ENCODE data around the gene ARPC2.

The ARPC2 gene

DNA sequence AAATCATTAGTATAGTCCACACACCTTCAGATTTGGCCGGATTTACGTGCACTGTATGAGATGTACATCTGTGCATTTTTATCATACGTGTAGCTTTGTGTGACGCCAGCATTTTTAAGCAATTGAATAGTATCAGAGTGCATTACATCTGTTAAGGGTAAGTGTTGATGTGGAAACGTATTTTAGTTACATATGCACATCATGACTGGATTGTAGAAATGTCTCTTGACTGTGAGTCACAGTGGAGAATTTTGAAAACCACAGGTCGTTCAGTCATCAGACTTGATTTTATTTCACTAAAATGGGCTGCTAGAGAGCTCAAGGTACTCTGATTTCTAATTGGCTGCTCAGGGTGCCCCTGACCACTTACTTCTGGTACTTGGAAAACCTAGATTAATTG is 38.5 kb downstream of the ARPC2 start:
- no peak for DNase-seq (ENCODE audit: low spot score)

DNA sequence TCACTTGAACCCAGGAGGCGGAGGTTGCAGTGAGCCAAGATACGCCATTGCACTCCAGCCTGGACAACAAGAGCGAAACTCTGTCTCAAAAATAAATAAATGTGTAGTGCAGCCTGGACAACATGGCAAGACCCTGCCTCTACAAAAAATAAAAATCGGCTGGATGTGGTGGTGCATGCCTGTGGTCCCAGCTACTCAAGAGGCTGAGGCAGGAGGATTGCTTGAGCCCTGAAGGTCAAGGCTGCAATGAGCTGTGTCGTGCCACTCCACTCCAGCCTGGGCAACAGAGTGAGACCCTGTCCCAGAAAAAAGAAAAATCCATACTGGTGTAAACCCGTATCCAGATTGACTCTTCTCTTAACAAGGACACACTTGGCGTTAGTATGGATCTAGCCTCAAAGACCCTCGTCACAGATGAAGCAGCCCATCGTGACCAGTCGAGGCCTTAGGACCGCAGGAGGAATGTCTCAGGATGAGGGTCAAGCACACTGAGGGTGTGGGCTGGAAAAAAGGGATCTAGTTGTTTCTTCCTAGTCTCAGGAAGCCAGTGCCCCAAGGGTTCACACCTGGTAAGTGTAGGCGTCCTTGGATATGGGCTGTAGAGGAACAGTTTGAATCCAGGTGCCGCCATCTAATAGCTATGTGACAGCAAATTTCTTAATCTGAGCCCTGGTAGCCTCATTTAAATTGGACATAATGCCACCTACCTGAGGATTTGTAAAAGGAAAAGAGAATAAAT is 39.8 kb downstream of the ARPC2 start:
- DNase-seq (ENCODE audit: low spot score), result no peak

DNA sequence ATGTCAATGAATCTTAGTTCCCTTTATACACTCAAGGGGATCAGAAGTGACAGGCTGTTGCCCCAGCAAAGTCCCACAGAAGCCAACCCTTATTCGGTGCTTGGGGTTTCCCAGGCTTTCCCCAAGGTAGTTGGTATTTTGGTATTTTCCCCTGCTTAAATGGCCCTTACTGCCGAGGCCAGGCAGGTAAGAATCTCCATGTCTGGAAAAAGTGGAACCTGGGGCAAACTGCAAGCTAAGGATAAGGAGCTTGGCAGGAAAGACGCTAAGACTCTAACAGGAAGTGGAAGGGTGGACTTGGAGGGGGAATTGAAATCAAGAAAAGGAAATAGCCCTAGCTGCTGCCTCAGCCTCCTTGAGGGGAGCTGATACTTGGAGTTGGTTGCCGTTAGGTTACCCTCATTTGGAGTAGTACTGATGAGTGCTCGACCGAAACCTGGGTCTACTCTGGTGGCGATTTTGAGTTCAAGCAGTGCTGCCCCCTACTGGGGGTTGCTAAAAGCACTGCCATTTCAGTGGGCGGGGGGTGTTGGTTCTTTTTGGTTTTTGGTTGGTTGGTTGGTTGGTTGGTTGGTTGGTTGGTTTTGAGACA is 40.5 kb downstream of the ARPC2 start:
- DNase-seq (ENCODE audit: low spot score), result peak; percentile 64

DNA sequence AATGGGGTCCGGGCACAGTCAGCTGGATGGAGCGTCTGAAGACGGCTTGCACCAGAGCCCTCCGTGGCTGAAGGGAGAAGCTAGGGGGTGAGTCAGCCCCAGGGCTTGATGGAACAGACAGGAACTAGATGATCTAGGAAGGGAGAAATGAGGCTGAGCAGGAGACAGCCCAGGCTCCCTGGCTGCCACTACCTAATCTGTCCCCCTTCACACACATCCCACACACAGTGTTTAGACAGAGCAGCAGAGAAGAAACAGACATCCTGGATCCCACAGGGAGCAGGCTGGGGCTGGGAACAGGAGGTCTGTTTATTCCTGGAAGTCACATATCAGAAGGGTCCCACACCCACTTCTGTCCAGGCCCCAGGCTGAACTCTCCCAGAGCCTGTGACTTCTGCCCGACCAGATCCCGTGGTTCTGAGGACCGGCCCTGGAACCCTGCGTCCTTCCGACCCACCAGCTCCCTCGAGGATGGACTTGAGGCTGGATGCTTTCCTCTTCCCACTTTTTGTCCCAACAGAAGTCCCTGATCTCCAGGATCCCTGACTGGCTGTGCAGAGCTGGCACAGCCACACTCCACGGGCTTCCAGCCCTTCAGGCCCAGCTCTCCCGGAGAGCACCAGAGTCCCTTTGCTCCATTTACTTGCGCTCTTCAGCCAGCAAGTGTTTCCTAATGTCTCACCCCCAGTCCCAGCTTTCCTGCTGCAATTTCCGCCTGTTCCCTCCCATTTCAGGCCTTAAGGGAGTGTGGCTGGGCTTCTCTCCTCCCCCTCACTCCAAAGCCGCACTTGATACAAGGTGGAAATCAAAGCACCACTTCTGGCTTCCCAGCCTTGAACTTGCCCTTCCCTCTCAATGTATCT is 42.3 kb downstream of the ARPC2 start:
- no peak for DNase-seq (ENCODE audit: low spot score)

DNA sequence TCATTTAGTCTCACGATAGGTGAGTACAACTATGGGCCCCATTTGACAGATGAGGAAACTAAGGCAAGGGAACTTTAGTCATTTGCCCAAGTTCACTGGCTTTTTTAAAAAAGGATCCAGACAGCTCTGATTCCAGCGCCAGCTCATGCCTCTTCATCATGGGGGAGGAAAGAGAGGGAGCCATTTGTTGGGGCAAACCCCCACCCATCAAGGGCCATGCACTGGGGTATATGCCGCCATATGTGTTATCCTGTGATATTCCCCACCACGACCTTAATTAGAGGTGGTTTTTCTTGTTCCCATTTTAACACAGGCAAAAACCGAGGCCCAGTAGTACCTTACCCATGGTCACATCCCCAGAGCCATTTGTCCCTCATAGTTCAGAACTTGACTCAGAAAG is 43.2 kb downstream of the ARPC2 start:
- DNase-seq (ENCODE audit: low spot score), result no peak

DNA sequence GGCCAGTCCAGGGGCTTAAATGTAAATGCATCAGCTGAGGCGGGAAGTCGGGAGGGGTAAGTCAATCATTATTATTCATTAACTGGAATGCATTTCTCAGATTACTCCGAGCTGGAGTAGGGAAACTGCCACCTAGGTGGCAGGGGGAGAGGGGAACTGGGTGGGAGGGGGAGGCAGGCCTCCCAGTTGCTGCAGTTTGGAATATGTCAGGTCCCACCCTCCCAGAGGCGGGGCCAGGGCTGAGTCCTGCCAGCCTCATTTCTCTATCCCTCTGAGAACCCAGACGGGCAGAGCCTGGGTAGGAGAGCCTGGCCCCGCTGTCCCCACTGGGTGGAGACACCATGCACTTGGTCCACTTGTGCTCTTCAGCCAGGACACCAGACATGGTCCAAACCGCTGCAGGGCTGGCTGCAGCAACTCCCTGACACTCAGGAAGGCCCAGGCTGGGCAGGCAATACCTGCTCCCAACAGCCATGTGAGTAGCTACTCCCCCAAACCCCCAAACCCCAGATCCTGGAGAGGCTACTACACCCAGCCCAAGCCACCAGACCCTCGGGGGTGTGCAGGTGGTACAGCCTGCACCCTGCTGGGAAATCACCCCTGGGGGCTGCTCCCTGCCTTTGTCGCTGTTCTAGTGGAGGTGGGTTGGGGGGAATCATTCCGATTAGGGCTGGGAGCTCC is 43.9 kb downstream of the ARPC2 start, which contains the start of gene GPBAR1:
Gene GPBAR1 (plus strand): TSS at position 274 of the 681 bp plus-strand sequence. CDS start 1,710 bp downstream, outside the sequence.
- DNase-seq (ENCODE audit: low spot score), result no peak

DNA sequence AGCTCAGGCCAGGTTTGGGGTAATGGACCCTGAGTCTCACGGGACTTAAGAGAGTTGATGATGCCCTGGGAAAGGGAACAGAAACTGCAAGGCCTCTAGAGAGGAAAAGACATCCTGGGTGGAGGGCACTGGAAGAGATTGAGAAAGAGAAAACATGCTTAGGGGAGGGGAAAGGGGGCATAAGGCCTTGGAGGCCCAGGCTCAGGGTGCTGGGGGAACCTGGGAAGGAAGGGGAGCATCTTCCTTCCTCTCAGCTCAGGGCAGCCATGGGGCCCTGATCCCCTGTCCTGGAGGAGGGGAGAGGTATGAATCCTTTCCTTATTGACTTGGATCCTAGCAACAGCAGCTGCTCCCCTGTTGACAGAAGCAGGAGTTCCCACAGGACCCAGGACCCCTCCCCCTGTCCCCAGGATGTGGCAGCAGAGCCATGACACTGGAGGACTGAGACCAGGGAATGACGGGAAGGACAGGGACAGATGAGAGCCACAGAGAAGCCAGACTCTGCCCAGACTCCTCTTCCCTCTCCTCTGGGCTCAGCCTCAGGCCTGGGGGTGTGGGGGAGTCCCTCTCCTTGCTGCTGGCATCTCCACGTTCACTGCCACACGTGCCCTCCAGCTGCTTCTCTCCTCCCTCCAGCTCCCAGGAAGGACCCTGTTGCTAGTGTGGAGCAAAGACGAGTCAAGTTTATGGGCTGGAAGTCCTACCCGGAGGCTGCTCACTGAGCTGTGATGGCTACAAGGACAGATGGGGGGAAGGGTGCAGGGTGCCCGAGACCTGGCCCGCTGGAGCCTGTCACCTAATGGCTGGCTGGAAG is 44.6 kb downstream of the ARPC2 start:
- no peak for DNase-seq (ENCODE audit: low spot score)

DNA sequence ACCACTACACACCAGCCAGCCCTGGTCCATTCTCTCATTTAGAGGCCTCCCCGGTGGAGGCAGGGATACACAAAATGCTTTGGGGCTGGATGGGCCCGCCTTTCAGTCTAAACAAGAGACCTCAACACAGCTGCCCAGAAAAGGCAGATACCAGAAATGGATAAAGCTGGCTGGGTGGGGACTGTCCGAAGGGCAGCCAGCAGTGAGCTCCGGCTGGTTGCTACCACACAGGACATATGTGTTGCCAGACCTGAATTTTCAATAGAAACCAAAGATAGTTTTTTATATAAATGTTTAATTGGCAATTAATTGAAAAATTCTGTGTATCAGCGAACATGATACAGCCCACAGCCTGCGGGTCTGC is 45.2 kb downstream of the ARPC2 start:
- DNase-seq (ENCODE audit: low spot score), result no peak

DNA sequence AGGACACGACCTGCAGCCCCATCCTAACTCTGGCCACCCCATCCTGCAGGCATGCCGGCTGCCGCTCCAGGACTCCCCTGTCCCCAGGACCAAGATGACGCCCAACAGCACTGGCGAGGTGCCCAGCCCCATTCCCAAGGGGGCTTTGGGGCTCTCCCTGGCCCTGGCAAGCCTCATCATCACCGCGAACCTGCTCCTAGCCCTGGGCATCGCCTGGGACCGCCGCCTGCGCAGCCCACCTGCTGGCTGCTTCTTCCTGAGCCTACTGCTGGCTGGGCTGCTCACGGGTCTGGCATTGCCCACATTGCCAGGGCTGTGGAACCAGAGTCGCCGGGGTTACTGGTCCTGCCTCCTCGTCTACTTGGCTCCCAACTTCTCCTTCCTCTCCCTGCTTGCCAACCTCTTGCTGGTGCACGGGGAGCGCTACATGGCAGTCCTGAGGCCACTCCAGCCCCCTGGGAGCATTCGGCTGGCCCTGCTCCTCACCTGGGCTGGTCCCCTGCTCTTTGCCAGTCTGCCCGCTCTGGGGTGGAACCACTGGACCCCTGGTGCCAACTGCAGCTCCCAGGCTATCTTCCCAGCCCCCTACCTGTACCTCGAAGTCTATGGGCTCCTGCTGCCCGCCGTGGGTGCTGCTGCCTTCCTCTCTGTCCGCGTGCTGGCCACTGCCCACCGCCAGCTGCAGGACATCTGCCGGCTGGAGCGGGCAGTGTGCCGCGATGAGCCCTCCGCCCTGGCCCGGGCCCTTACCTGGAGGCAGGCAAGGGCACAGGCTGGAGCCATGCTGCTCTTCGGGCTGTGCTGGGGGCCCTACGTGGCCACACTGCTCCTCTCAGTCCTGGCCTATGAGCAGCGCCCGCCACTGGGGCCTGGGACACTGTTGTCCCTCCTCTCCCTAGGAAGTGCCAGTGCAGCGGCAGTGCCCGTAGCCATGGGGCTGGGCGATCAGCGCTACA is 45.9 kb downstream of the ARPC2 start:
- no peak for DNase-seq (ENCODE audit: low spot score)

DNA sequence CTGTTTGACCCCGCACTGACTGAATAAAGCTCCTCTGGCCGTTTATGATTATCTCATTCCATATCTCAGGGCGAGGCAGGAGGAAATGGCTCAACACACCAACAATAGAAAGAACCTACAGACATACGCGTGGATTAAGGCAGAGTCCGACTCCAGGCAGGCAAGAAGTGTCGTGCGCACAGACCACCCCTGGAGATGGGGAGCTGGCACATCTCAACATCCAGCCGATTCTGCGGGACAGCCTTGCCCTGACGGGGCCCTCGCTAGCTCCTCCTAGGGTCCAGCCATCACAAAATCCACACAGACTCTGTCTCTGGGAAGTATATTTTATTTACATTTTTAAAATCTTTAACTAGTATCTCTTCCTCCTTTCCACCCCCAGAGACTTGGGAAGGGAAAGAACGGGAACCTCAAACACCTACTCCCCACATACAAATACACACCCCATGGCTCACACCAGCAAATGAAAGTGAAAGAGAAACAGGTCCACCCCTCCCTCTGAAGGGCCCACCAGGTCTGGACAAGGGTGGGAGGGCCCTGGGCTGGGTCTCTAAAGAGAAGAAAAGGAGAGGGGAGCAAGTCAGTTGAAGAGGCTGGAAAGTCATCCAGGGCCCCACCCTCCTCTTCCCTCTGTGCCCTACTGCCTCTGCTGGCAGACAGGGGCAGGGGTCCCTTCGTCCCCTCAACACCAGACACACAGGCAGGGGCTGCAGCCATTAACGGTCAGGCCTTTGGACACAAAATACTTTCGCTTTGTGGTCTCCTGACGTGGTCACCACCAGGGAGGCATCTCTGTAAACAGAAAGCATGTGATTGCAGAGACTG is 47.0 kb downstream of the ARPC2 start:
- DNase-seq (ENCODE audit: low spot score), result no peak

DNA sequence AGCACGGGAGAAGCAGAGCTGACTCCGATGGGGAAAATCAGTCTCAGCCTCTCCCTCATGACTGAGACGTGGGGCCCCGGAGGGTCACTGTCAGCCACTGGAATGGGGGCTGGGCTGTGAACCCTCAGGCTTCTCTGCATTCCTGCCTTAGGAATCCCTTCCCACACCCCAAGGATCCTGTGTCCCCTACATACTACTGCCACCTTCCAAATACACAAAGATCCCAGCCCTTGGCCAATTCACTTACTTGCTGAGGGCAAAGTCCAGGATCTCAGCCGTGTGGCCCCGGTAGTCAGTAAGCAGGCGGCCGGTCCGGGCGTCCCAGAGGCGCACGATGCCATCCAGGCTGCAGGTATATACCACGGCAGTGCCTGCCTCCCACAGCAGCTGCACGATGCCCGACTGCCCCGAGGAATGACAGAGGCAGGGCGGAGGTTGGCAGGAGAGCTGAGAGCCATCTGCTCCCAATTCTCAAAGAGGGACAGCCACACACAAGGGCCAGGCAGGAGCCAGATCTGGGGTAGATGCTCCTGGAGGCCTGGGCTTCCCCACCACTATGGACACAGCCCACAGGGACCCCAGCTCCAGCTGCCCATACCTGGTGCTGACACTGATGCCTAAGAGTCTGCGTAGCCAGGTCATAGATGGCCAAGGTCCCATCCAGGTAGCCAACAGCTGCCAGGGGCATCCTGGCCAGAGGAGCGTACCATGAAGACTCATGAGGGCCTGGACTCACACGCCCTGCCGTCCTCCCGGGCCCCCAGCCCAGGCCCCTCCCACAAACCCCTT is 48.0 kb downstream of the ARPC2 start:
- DNase-seq (ENCODE audit: low spot score), result no peak

DNA sequence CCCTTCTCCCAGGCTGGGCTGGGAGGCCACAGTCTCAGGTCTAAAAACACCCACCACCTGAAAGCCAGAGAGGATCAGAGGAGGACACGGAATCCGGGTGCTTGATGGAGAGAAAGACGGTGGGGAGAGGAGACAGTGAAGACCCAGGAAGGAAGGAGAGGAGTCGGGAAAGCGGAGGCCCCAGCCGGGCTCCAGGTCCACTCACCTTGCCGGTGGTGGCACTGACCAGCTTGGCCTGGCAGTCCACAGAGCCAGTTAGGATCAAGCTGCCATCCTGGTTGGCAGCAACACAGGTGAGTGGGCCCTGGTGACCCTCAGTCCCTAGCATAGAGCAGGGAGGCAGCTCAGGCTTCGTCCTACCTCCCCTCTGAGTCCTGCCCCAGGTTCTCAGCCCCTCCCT is 48.6 kb downstream of the ARPC2 start:
- DNase-seq (ENCODE audit: low spot score), result no peak

DNA sequence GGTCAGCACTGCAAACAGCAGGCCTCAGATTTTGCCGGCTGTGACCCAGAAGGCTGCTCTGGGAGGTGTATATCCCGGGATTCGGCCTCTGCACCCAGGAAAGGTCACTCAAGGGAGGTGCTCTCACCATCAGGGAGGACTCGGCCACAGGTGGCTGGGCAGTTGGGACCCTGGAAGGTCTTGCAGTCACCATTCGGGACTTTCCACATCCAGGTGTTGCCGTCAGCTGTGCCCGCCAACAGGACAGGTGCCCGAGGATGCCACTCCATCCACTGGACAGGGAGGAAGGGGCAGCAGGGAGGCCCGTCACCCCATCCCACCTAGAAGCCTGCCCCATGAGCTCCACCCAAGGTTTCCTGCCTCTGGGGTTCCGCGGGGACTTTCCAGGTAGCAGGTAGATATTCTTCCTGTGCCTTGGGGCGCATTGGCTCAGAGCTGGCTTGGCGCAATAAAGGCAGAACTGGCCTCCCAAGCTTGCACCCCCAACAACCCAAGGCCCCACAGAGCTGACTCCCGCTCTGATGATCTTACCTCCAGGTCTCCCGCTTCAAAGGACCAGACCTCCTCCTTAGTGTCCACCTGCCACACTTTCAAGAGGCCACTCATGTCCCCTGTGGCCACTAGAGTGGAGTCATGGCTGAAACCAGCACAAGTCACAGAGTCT is 49.5 kb downstream of the ARPC2 start:
- no peak for DNase-seq (ENCODE audit: low spot score)

DNA sequence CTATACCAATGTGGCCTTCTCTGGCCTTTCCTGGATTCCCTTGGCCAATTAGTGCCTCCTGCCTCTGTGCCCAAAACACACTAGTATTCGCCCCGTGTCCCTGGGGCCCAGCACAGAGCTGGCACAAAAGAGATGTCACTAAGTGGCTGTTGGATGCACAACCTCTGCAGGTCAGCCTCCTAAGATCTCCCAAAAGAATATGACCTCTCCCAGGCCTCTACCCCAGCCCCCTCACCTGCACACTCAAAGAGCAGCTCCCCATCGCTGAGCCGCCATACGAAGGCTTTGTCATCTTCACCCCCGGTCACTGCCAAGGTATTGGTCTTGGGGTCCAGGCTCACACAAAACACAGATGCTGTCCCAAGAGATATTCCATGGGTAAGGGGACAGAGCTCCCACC is 50.3 kb downstream of the ARPC2 start:
- DNase-seq (ENCODE audit: low spot score), result no peak

DNA sequence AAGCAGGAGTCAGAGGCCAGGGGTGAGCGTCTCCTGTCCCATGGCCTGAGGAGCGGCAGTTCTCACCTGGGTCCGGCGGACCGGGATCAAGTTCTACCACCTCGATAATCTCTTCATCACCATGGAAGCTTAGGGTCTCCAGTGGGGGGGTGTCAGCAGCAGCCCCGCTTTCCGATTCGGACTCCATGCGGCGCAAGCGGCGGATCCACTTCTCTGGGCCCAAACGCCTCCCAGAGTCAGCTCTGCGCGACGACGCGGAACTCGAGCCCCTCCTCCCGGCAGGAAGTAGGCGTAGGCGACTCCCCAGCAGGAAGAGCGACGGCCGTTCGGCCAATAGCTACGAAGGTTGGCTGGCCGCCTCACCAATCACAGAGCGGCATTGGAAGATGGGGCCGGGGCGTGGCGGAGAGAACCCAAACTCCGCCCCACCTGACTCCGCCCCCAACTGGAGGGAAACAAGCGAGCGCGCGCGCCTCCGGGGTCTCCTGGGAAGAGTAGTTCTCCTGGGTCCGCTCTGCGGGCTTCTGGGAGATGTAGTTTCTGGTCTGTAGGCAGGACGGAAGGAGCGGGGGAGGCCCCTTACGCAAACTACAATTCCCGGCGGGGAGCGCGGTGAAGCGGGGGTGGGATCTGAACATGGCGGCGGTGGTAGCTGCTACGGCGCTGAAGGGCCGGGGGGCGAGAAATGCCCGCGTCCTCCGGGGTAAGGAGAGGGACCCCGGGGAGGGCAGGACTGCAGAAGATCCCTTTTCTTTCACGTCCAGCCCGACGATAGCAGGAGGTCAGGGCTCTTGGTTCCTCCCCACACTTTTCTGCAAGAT is 53.1 kb downstream of the ARPC2 start, which contains the start of the genes AAMP and PNKD:
Gene AAMP (minus strand): TSS at position 238 of the 821 bp plus-strand sequence. CDS start 51 bp downstream, at position 187.
Gene PNKD (plus strand): TSS at position 620 of the 821 bp plus-strand sequence. CDS start 17 bp downstream, at position 637.
- DNase-seq (ENCODE audit: low spot score), result peak; percentile 100

DNA sequence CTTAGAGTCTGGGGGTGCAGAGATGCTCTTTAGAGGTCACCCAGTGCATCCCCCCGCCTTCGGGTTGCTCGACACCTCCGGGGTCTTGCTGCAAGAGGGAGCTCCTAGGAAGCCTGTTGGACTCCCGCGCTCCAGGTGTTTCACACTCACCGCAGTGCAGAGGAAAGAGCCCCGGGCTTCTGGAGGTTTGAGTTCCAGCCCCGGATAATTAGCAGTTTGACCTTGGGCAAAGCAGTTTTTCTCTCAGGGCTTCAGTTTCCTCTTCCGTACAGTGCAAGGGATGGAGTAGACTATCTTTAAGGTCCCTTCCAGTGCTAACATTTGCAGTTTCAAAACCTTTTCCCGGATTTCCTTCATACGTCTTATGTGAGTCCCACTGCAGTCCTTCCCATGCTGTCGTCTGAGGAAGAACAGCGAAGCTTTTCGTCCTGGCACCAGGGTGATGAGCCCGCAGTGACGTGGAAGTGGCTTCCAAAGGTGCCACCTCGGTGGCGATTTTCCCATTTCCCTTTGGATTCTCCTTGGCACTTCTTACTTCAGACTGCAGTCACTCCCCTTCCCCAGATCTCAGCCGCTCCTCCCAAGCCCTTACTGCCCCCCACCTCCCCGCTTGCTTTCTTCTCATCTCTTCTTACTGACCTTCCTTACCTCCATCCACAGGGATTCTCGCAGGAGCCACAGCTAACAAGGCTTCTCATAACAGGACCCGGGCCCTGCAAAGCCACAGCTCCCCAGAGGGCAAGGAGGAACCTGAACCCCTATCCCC is 53.9 kb downstream of the ARPC2 start:
- peak; percentile 34 for DNase-seq (ENCODE audit: low spot score)
